Measurements from ENCODE around the gene MMAB.

DNA sequence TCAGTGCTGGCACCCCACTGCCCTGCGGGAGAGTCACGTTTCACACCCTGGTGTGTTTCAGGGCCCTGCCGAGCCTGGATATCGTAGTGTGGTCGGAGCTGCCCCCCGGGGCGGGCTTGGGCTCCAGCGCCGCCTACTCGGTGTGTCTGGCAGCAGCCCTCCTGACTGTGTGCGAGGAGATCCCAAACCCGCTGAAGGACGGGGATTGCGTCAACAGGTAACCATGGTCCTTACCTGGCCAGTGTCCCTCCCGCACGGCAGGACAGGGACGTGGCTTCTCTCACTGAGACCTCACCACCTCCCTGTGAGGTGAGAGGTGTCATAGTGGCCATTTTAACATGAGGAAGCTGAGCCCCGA, 8.0 kb upstream of the MMAB start:
- TF ChIP-seq CTCF (IDR thresholded peaks at IDR 0.05) (no peak), POLR2A (IDR thresholded peaks at IDR 0.05) (no peak), EP300 (IDR thresholded peaks at IDR 0.05) (no peak), POLR2AphosphoS5 (IDR thresholded peaks at IDR 0.05) (no peak)
